ENCODE measurements around the gene BCL2A1.

DNA sequence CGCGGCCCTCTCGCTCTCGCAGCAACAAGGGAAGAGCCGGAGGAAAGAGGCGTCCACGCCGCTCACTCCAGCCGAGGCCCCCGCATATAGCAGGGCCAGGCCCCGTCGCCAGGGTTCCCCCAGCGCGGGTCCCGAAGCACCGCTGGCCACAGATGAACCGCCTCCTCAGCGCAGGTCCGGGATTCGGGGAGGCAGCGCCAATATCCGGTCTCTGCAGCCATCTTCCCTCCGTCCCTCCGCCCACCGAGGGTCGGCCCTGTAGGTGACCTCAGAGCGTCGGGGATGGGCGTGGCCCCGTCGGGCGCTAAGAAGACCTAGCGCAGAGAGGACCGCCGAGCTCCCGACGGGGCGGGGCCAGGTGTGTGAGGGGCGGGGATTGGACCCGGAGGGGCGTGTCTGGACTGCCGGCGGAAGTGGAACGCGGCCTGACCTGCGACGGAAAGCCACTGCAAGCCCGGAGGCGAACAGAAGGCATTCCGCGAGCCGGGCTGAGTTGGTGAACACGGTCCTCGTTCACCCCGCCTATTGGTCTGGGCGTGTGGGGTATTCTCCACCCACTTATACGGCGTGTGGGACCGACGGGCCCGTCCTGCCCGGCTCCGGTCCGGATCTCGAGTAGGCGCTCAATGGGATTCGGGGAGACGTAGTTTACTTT, 47.4 kb downstream of the BCL2A1 start:
- TF ChIP-seq, protein P1, sequence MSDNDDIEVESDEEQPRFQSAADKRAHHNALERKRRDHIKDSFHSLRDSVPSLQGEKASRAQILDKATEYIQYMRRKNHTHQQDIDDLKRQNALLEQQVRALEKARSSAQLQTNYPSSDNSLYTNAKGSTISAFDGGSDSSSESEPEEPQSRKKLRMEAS (IDR thresholded peaks at IDR 0.05): no peak
- TF ChIP-seq, protein P2, sequence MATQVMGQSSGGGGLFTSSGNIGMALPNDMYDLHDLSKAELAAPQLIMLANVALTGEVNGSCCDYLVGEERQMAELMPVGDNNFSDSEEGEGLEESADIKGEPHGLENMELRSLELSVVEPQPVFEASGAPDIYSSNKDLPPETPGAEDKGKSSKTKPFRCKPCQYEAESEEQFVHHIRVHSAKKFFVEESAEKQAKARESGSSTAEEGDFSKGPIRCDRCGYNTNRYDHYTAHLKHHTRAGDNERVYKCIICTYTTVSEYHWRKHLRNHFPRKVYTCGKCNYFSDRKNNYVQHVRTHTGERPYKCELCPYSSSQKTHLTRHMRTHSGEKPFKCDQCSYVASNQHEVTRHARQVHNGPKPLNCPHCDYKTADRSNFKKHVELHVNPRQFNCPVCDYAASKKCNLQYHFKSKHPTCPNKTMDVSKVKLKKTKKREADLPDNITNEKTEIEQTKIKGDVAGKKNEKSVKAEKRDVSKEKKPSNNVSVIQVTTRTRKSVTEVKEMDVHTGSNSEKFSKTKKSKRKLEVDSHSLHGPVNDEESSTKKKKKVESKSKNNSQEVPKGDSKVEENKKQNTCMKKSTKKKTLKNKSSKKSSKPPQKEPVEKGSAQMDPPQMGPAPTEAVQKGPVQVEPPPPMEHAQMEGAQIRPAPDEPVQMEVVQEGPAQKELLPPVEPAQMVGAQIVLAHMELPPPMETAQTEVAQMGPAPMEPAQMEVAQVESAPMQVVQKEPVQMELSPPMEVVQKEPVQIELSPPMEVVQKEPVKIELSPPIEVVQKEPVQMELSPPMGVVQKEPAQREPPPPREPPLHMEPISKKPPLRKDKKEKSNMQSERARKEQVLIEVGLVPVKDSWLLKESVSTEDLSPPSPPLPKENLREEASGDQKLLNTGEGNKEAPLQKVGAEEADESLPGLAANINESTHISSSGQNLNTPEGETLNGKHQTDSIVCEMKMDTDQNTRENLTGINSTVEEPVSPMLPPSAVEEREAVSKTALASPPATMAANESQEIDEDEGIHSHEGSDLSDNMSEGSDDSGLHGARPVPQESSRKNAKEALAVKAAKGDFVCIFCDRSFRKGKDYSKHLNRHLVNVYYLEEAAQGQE (IDR thresholded peaks at IDR 0.05): peak; percentile 87
- TF ChIP-seq, protein P3, sequence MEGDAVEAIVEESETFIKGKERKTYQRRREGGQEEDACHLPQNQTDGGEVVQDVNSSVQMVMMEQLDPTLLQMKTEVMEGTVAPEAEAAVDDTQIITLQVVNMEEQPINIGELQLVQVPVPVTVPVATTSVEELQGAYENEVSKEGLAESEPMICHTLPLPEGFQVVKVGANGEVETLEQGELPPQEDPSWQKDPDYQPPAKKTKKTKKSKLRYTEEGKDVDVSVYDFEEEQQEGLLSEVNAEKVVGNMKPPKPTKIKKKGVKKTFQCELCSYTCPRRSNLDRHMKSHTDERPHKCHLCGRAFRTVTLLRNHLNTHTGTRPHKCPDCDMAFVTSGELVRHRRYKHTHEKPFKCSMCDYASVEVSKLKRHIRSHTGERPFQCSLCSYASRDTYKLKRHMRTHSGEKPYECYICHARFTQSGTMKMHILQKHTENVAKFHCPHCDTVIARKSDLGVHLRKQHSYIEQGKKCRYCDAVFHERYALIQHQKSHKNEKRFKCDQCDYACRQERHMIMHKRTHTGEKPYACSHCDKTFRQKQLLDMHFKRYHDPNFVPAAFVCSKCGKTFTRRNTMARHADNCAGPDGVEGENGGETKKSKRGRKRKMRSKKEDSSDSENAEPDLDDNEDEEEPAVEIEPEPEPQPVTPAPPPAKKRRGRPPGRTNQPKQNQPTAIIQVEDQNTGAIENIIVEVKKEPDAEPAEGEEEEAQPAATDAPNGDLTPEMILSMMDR (IDR thresholded peaks at IDR 0.05; ENCODE audit: low read depth, low read length, missing input control): no peak
- TF ChIP-seq RAD21 (IDR thresholded peaks at IDR 0.05) (peak; percentile 4 to 51), RXRA (IDR thresholded peaks at IDR 0.05) (peak; percentile 51 to 63), JUND (IDR thresholded peaks at IDR 0.05) (peak; percentile 17 to 44), GABPA (IDR thresholded peaks at IDR 0.05 in 1 of 2, conservative IDR thresholded peaks at IDR 0.05 in 1 of 2) (peak; percentile 58 to 89), HNF4G (IDR thresholded peaks at IDR 0.05) (no peak), FOXA1 (IDR thresholded peaks at IDR 0.05) (no peak), SP1 (IDR thresholded peaks at IDR 0.05) (peak; percentile 83), EGR1 (IDR thresholded peaks at IDR 0.05; ENCODE audit: low read depth in 2 of 2) (peak in 1 of 2 donors; percentile 33), TAF1 (conservative IDR thresholded peaks at IDR 0.05) (peak; percentile 92)
- TF ChIP-seq, protein P4, sequence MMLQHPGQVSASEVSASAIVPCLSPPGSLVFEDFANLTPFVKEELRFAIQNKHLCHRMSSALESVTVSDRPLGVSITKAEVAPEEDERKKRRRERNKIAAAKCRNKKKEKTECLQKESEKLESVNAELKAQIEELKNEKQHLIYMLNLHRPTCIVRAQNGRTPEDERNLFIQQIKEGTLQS (IDR thresholded peaks at IDR 0.05): peak; percentile 5
- TF ChIP-seq, protein P5, sequence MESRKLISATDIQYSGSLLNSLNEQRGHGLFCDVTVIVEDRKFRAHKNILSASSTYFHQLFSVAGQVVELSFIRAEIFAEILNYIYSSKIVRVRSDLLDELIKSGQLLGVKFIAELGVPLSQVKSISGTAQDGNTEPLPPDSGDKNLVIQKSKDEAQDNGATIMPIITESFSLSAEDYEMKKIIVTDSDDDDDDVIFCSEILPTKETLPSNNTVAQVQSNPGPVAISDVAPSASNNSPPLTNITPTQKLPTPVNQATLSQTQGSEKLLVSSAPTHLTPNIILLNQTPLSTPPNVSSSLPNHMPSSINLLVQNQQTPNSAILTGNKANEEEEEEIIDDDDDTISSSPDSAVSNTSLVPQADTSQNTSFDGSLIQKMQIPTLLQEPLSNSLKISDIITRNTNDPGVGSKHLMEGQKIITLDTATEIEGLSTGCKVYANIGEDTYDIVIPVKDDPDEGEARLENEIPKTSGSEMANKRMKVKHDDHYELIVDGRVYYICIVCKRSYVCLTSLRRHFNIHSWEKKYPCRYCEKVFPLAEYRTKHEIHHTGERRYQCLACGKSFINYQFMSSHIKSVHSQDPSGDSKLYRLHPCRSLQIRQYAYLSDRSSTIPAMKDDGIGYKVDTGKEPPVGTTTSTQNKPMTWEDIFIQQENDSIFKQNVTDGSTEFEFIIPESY (IDR thresholded peaks at IDR 0.05): no peak

All from liver (tissue), 3 donors.